Tibial nerve (tissue), 4 donors: ENCODE results near the gene MRPL42. TPM values are rescaled to one million over a fixed set of nuclear protein-coding genes. Genes with fewer than 3 reads are reported as not detected.

ENCODE experiments used
- DNase-seq, 2 donors: peaks; one replicate each; pipeline ENCODE4 v3.0.0-alpha.2; 2019; ENCODE audit warnings: low spot score in 2 of 2
- H3K27ac ChIP-seq, 4 donors: fragments of 200-600 bp; sonication (generic) in 3 of 4; one replicate each; pipeline ENCODE4 v1.5.1; 2017 to 2019; ENCODE audit warnings: mild to moderate bottlenecking in 1 of 4
- H3K27me3 ChIP-seq, 2 donors: fragments of 200-600 bp; sonication (generic) in 1 of 2; one replicate each; pipeline versions ENCODE4 v1.5.1 to v1.6.0; 2017 to 2019
- H3K36me3 ChIP-seq, 3 donors: fragments of 200-600 bp; sonication (generic); one replicate each; pipeline ENCODE4 v1.5.1; 2018 to 2019
- H3K4me1 ChIP-seq, 4 donors: fragments of 200-600 bp; sonication (generic) in 3 of 4; one replicate each; pipeline ENCODE4 v1.5.1; 2017 to 2019
- H3K4me3 ChIP-seq, 4 donors: fragments of 200-600 bp; sonication (generic) in 3 of 4; one replicate each; pipeline ENCODE4 v1.5.1; 2017 to 2019; ENCODE audit warnings: mild to moderate bottlenecking in 1 of 4, moderate library complexity in 1 of 4
- H3K9me3 ChIP-seq, 4 donors: fragments of 200-600 bp; sonication (generic) in 3 of 4; one replicate each; pipeline ENCODE4 v1.5.1; 2017 to 2019
- EP300 ChIP-seq, 2 donors: sonication (generic); formaldehyde crosslinking; IDR thresholded peaks; one replicate each; pipeline ENCODE4 v1.6.1; 2017; ENCODE audit warnings: antibody characterized with exemption in 2 of 2, mild to moderate bottlenecking in 1 of 2
- POLR2A ChIP-seq, 2 donors: fragments of 450-650 bp; IDR thresholded peaks; one replicate each; pipeline ENCODE4 v1.6.1; 2017; ENCODE audit warnings: antibody characterized with exemption in 2 of 2, mild to moderate bottlenecking in 2 of 2, moderate library complexity in 2 of 2
- WGBS, 2 donors: methylation state at CpG; one replicate each; pipeline ENCODE4 v1.1.5; 2018; 5-methylcytosine and 5-hydroxymethylcytosine counted together
- total RNA-seq, 4 donors: library from RNA; depleted of rRNA; stranded (reverse); fragments of >200 nt; gene quantifications; one replicate each; pipeline ENCODE4 v1.1.0, GENCODE V29; 2016
- TF ChIP-seq, protein P1 (sequence below), 5 experiments: fragments of 200-600 bp in 3 of 5; fragments of 450-650 bp in 2 of 5; sonication (generic) in 3 of 5; IDR thresholded peaks; one replicate each; pipeline ENCODE4 v1.5.1; 2016 to 2019; ENCODE audit warnings: antibody characterized with exemption in 5 of 5, mild to moderate bottlenecking in 3 of 5, moderate library complexity in 2 of 5

Gene MRPL42
- total RNA-seq, 4 donors from 2014 or later = 19.7 to 27.3 (median 22.8) TPM

DNA sequence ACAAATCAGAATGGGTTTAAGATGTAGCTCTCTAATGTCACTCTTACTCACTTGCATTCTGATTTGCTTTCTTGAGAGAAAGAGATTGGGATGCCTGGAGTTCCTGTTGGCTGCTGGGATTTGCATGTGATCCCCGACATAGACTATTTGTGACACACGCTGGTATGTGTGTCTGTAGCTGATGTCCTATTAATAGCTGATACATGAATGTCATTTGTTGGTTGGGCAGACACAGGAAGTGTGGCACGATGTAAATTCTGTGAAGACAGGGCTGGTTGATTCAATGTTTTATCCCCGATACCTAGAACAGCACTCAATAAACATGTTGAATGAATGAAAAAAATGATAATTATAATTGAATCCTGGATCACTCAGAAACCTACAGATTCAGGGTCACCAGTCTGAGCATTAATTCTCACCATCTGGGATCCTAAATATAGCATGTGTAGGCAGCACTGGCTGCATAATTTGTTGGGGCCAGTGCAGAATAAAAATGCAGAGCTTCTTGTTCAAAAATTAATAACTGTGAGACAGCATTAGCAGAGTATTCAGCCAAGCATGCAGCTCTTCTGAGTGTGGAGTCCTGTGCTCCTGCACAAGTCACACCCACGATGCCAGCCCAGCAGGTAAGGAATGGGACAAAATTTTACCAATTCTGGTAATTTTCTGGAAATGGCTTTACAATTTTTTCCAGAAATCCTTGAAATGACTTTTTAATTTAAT, 69.6 kb downstream of the MRPL42 start:
- no peaks in the 10 kb centered on the region for H3K36me3 ChIP-seq
- no peak for DNase-seq
- H3K4me1 ChIP-seq = no peaks in the 10 kb centered on the region
- 41 to 46% methylated on average over 5 of the region's 5 CpGs for WGBS, 2 donors
- no peaks in the 10 kb centered on the region for H3K27me3 ChIP-seq
- TF ChIP-seq POLR2A (IDR thresholded peaks at IDR 0.05) (no peak), EP300 (IDR thresholded peaks at IDR 0.05) (no peak)
- TF ChIP-seq, protein P1, sequence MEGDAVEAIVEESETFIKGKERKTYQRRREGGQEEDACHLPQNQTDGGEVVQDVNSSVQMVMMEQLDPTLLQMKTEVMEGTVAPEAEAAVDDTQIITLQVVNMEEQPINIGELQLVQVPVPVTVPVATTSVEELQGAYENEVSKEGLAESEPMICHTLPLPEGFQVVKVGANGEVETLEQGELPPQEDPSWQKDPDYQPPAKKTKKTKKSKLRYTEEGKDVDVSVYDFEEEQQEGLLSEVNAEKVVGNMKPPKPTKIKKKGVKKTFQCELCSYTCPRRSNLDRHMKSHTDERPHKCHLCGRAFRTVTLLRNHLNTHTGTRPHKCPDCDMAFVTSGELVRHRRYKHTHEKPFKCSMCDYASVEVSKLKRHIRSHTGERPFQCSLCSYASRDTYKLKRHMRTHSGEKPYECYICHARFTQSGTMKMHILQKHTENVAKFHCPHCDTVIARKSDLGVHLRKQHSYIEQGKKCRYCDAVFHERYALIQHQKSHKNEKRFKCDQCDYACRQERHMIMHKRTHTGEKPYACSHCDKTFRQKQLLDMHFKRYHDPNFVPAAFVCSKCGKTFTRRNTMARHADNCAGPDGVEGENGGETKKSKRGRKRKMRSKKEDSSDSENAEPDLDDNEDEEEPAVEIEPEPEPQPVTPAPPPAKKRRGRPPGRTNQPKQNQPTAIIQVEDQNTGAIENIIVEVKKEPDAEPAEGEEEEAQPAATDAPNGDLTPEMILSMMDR (IDR thresholded peaks at IDR 0.05) = no peak
- H3K9me3 ChIP-seq = no peaks in the 10 kb centered on the region
- no peak overlapping the region for H3K4me3 ChIP-seq
- no peak overlapping the region for H3K27ac ChIP-seq

DNA sequence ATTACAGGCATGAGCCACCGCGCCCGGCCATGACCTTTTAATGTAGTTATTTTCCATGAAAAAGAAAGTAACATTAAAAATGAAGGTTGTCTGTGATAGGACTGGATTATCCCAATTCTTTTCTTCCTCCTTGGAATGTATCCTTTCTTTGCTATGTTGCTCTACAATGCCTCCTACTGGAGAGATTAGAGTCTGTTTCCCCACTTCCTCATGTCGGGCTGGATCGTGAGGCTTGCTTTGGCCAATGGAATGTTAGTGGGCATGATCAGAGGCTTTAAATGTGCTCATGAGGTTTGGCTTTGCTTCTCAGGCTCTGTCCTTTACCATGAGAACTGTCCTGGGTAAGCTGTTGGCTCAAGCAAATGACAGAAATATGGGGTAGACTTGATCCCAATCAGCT, 70.5 kb downstream of the MRPL42 start:
- H3K36me3 ChIP-seq = no peaks in the 10 kb centered on the region
- 91 to 92% methylated on average over 5 of the region's 5 CpGs for WGBS, 2 donors
- no peaks in the 10 kb centered on the region for H3K4me1 ChIP-seq
- H3K9me3 ChIP-seq = no peaks in the 10 kb centered on the region
- H3K27me3 ChIP-seq = no peaks in the 10 kb centered on the region
- H3K27ac ChIP-seq = no peak overlapping the region
- no peak overlapping the region for H3K4me3 ChIP-seq
- no peak for DNase-seq
- TF ChIP-seq, protein P1 (IDR thresholded peaks at IDR 0.05) = no peak
- TF ChIP-seq POLR2A (IDR thresholded peaks at IDR 0.05) (no peak), EP300 (IDR thresholded peaks at IDR 0.05) (no peak)

DNA sequence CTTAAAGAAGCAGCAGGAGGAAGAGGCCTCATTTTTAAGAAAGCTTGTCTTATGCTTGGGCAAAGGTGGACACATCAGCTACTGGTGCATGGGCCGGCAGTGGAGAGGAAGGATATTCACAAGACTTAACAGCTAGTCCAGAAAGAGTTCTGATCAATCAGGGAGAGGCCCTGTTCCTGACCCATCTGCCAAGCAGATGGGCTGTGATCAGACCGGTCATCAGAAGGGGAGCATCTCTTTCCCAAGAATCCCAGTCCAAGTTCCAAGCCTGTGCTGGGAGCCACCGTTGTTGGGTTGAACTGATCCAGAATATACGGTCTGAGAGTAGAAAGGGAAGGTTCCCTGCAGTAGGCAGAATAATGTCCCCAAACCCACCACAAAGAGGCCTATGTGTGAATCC, 72.5 kb downstream of the MRPL42 start:
- Histone ChIP-seq H3K27me3 (no peaks in the 10 kb centered on the region), H3K9me3 (no peaks in the 10 kb centered on the region), H3K27ac (no peak overlapping the region), H3K4me3 (no peak overlapping the region), H3K36me3 (no peaks in the 10 kb centered on the region), H3K4me1 (no peaks in the 10 kb centered on the region)
- whole genome bisulfite sequencing, 2 donors = 80 to 98% methylated on average over 4 of the region's 4 CpGs
- DNase-seq = no peak
- TF ChIP-seq POLR2A (IDR thresholded peaks at IDR 0.05) (no peak), EP300 (IDR thresholded peaks at IDR 0.05) (no peak)

DNA sequence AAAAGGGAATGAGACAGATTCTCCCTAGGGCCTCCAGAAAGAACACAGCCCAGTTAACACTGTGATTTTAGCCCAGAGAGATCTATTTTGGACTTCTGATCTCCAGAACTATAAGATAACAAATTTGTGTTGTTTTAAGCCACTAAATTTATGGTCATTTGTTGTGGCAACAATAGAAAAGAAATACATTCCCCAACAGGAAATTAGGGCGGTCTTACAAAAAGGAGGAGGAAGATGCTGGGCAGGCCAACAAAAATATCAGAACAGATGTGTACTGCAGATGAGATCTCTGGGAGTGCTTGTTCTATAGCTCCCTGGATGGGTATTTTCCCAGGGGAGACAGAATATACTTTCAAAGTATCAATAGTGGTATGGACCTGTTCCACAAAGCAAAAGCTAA, 73.2 kb downstream of the MRPL42 start:
- no peak overlapping the region for H3K27ac ChIP-seq
- H3K36me3 ChIP-seq = no peaks in the 10 kb centered on the region
- H3K4me1 ChIP-seq = no peaks in the 10 kb centered on the region
- TF ChIP-seq EP300 (IDR thresholded peaks at IDR 0.05) (no peak), POLR2A (IDR thresholded peaks at IDR 0.05) (no peak)
- TF ChIP-seq, protein P1 (IDR thresholded peaks at IDR 0.05) = no peak
- no peak for DNase-seq
- H3K9me3 ChIP-seq = no peaks in the 10 kb centered on the region
- WGBS, 2 donors = 38 to 53% methylated on average over 1 of the region's 1 CpG
- H3K27me3 ChIP-seq = no peaks in the 10 kb centered on the region
- no peak overlapping the region for H3K4me3 ChIP-seq

DNA sequence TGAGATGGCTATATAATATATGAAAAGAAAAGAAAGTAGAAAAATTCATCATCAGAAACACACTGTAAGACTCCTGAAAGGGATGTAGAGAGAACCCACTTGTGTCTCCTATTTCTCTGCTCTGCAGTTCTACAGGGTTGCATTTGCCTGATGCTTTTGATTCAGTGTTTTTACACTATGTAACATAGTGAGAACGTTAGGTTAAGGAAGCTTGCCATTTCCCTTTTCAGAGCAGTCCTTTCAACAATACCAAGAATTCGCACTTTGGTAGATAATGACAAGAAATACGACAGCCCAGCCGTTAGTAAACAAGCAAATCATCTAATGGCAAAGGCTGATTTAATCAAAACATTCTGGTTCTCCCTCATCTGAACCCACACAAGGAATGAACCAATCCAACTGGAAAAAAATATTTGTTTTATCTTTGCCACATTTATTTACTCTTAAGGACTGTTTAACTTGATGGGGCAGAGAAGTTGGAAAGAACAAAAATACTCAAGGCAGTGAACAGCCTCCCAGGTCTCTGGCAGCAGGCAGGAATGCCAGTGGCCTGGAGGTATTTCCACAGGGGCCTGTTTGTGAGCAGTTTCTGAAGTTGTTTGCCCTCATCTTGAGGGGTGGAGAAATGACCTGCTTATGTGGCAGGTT, 74.4 kb downstream of the MRPL42 start:
- no peaks in the 10 kb centered on the region for H3K27me3 ChIP-seq
- H3K9me3 ChIP-seq = no peaks in the 10 kb centered on the region
- no peak overlapping the region for H3K4me3 ChIP-seq
- no peaks in the 10 kb centered on the region for H3K36me3 ChIP-seq
- WGBS, 2 donors = 62 to 70% methylated on average over 4 of the region's 4 CpGs
- DNase-seq = no peak
- TF ChIP-seq POLR2A (IDR thresholded peaks at IDR 0.05) (no peak), EP300 (IDR thresholded peaks at IDR 0.05) (no peak)
- TF ChIP-seq, protein P1 (IDR thresholded peaks at IDR 0.05) = no peak
- no peaks in the 10 kb centered on the region for H3K4me1 ChIP-seq
- no peak overlapping the region for H3K27ac ChIP-seq
